CD1c-positive myeloid dendritic cell (primary cell): ENCODE measurements around the gene GCK.

Experiments
- DNase-seq: peaks from one replicate; pipeline ENCODE4 v3.0.0-alpha.2; 2016; ENCODE audit errors: extremely low spot score

GCK gene

GRCh38 chr7:44116789-44117666 is 72.2 kb downstream of the GCK start:
- DNase-seq, result no peak

GRCh38 chr7:44116087-44116788 is 73.0 kb downstream of the GCK start:
- DNase-seq, result no peak

GRCh38 chr7:44114586-44115310 is 74.5 kb downstream of the GCK start:
- no peak for DNase-seq

GRCh38 chr7:44113764-44114354 is 75.4 kb downstream of the GCK start:
- DNase-seq, result no peak

- DNase-seq, result no peak
Observed at GRCh38 chr7:44112997-44113763, 76.1 kb downstream of the GCK start.

- no peak for DNase-seq
Observed at GRCh38 chr7:44112231-44112996, 76.8 kb downstream of the GCK start.

- DNase-seq, result no peak
Observed at GRCh38 chr7:44111761-44112160, 77.5 kb downstream of the GCK start.

GRCh38 chr7:44110719-44111635 is 78.3 kb downstream of the GCK start:
- DNase-seq, result no peak

GRCh38 chr7:44109991-44110390 is 79.2 kb downstream of the GCK start:
- DNase-seq, result no peak

- no peak for DNase-seq
Observed at GRCh38 chr7:44108768-44109750, 80.2 kb downstream of the GCK start.

- no peak for DNase-seq
Observed at GRCh38 chr7:44107961-44108767, 81.1 kb downstream of the GCK start.

GRCh38 chr7:44107116-44107960 is 81.9 kb downstream of the GCK start:
- no peak for DNase-seq

GRCh38 chr7:44106311-44107065 is 82.8 kb downstream of the GCK start:
- DNase-seq, result no peak

GRCh38 chr7:44105832-44106231 is 83.4 kb downstream of the GCK start:
- DNase-seq, result no peak

GRCh38 chr7:44104860-44105771 is 84.1 kb downstream of the GCK start:
- DNase-seq, result no peak
